ENCODE results near the gene LCTL.

- TF ChIP-seq CTCF (IDR thresholded peaks at IDR 0.05; ENCODE audit: low read length) = no peak
- TF ChIP-seq EZH2 (IDR thresholded peaks at IDR 0.05; ENCODE audit: borderline replicate concordance, low read length) = no peak
These were observed 49.4 kb upstream of the LCTL start for GRCh38 chr15:66614951-66615760.

Measured in OCI-LY1 (cell line).